Dendritic cell treated with granulocyte-macrophage colony-stimulating factor and Interleukin-4, amounts not matched to agents 40 ng/mL and 50 ng/mL, for 4 days (primary cell): Measurements from ENCODE around the gene OR10J5.
"Not testable (repeated sequence)": the region's sequence is repeated elsewhere in the genome, so short reads cannot be mapped to it uniquely, and the experiment has no call there.

Experiments used
- H3K27ac Mint-ChIP-seq: one replicate; pipeline ENCODE4 v1.8.0; 2022; ENCODE audit warnings: mild to moderate bottlenecking, mixed read lengths
- H3K27me3 Mint-ChIP-seq: one replicate; pipeline ENCODE4 v1.8.0; 2022; ENCODE audit warnings: mild to moderate bottlenecking, mixed read lengths
- H3K36me3 Mint-ChIP-seq: one replicate; pipeline ENCODE4 v1.8.0; 2022; ENCODE audit warnings: low read depth, mixed read lengths
- H3K4me1 Mint-ChIP-seq: one replicate; pipeline ENCODE4 v1.8.0; 2022; ENCODE audit warnings: low read depth, mixed read lengths
- H3K4me3 Mint-ChIP-seq: one replicate; pipeline ENCODE4 v1.8.0; 2022; ENCODE audit warnings: mild to moderate bottlenecking, moderate library complexity, mixed read lengths
- H3K9me3 Mint-ChIP-seq: one replicate; pipeline ENCODE4 v1.8.0; 2022; ENCODE audit warnings: mixed read lengths
- intact Hi-C: fragments of 100-400 bp; cut with micrococcal nuclease; formaldehyde crosslinking; loops from one replicate; pipeline ENCODE4 v1.15.0; 2022

The OR10J5 gene, protein sequence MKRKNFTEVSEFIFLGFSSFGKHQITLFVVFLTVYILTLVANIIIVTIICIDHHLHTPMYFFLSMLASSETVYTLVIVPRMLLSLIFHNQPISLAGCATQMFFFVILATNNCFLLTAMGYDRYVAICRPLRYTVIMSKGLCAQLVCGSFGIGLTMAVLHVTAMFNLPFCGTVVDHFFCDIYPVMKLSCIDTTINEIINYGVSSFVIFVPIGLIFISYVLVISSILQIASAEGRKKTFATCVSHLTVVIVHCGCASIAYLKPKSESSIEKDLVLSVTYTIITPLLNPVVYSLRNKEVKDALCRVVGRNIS

DNA sequence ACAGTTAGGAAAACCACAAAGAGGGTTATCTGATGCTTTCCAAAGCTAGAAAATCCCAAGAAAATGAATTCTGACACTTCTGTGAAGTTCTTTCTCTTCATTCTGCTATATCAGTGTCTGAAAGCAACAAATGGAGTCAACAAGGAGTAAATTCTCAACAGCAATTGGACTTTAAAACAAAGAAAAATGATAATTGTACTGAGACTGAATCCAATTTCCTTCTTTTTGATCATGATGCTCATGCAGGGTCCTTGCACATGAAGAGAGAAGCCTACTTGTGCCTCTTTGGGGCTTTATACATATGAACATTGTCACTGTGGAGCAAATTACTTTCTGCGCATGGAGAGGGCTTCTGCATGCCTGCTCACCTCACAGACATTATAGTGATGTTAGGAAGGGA lies at the start of gene OR10J5:
TSS of gene OR10J5 (minus strand) at position 101 of the 400 bp plus-strand sequence. CDS start at position 101, 0 bp downstream.
- no peaks in the 10 kb centered on the region for H3K36me3 Mint-ChIP-seq
- H3K27me3 Mint-ChIP-seq: no peaks in the 10 kb centered on the region
- no peaks in the 10 kb centered on the region for H3K4me1 Mint-ChIP-seq
- peaks cover 38% of the 10 kb centered on the region for H3K9me3 Mint-ChIP-seq
- no peak within 1 kb of the TSS for H3K27ac Mint-ChIP-seq
- intact Hi-C loops: no loop called here
- no peak within 1 kb of the TSS for H3K4me3 Mint-ChIP-seq

DNA sequence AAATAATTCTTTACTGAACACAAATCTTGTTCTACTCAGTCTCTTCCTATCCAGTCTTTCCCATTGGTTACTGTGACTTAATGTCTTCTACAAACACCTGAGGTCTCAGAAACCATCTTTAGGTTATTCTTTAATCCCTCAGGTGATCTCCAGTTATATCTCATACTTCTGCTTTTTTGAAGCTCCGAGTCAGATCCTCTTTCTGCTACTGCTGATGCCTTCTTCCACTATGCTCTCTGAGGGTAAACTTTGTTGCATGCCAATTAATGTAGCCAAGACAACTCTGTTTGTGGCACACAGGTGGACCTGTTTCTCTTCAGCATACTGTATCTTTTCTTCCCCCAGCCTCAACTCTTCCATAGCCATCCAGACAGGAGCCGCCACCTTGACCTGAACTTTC lies 48.7 kb upstream of the OR10J5 start:
- Mint-ChIP-seq H3K9me3 (no peaks in the 10 kb centered on the region), H3K4me3 (no peak overlapping the region), H3K36me3 (no peaks in the 10 kb centered on the region), H3K27me3 (peaks cover 7% of the 10 kb centered on the region), H3K27ac (no peak overlapping the region), H3K4me1 (peaks cover 8% of the 10 kb centered on the region)
- intact Hi-C loops: no loop called here

DNA sequence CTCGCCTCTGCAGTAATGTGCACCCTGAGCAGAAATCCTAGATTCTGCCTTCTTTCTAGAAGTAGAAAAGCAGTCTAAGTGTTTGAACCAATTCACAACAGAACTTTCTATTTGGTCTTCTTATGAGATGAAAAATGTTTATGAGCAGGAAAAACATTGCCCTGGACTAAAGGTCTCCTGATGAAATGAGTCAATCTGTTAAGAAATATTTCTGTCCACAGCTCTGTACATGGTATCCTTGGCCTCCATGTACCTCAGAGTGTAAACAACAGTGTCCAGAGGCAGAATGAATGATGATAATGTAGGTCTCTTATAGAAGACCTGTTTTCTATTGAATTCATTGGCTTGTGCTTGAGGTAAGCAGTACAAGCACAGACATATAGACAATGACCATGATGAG lies 45.6 kb upstream of the OR10J5 start:
- intact Hi-C loops: no loop called here
- H3K27ac Mint-ChIP-seq: no peak overlapping the region
- no peaks in the 10 kb centered on the region for H3K9me3 Mint-ChIP-seq
- no peaks in the 10 kb centered on the region for H3K36me3 Mint-ChIP-seq
- peaks cover 7% of the 10 kb centered on the region for H3K27me3 Mint-ChIP-seq
- H3K4me3 Mint-ChIP-seq: no peak overlapping the region
- peaks cover 8% of the 10 kb centered on the region for H3K4me1 Mint-ChIP-seq

DNA sequence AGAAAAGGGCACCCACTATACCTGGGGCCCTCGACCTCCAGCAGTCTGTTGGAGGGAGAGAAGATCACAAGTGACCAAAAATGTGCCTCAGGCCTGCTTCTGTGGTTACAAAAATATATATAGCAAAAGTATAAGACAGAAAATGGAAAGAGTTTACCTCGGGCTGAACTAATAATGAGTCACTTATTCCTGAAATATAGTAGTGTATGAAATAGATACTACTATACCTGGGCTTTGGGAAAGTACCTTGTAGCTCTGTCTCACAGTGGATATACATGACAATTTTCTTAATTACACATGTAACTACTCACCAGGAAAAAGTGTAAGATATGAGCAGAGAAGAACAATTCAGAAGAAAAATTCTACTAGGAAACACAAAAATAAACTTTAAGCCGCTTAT lies 44.5 kb upstream of the OR10J5 start:
- Mint-ChIP-seq H3K36me3 (no peaks in the 10 kb centered on the region), H3K27me3 (peaks cover 7% of the 10 kb centered on the region), H3K4me1 (peaks cover 8% of the 10 kb centered on the region), H3K27ac (no peak overlapping the region), H3K9me3 (peaks cover 2% of the 10 kb centered on the region), H3K4me3 (no peak overlapping the region)
- intact Hi-C loops: no loop called here

DNA sequence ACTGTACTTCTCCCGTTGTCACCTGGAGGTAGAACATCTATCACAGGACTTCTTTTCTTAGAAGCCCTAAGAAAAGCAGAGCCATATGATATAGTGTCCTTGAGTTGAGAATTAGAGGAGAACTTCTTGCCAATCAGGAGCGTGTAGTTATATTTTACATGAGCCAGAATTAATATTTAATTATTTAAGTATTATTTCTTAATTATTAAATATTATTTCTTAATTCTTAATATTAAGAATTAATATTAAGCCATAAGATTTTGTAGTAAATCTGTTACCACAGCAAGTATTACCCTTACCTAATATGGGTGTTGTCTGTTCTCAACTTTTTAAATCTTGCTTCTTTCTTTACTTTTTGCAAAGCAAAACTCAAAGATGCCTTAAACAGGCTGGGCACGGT lies 41.6 kb upstream of the OR10J5 start:
- Mint-ChIP-seq H3K27me3 (peaks cover 1% of the 10 kb centered on the region), H3K4me1 (no peaks in the 10 kb centered on the region), H3K27ac (no peak overlapping the region), H3K36me3 (no peaks in the 10 kb centered on the region), H3K4me3 (no peak overlapping the region), H3K9me3 (peaks cover 20% of the 10 kb centered on the region)
- intact Hi-C loops: no loop called here

DNA sequence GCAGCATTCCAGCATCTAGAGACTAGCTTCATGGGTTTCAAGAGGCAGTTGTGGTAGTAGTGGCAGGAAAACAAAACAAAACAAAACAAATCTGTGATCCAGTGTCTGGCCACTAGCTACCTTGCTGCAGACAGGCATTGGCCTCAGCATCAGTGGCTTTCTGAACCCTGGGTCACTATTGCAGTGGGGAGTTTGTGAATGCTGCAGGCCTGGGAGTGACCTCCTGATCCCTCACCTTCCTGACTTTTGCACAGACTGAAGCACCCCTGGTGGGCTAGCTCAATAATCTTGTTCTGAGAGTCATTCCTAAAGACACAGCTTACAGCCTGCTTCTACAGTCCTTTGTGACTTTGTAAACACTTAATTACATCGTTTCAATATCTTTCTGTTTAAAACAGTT lies 26.9 kb upstream of the OR10J5 start:
- H3K4me1 Mint-ChIP-seq: peaks cover 1% of the 10 kb centered on the region
- no peaks in the 10 kb centered on the region for H3K27me3 Mint-ChIP-seq
- H3K4me3 Mint-ChIP-seq: no peak overlapping the region
- H3K9me3 Mint-ChIP-seq: peaks cover 22% of the 10 kb centered on the region
- H3K27ac Mint-ChIP-seq: no peak overlapping the region
- H3K36me3 Mint-ChIP-seq: no peaks in the 10 kb centered on the region
- intact Hi-C loops: no loop called here

DNA sequence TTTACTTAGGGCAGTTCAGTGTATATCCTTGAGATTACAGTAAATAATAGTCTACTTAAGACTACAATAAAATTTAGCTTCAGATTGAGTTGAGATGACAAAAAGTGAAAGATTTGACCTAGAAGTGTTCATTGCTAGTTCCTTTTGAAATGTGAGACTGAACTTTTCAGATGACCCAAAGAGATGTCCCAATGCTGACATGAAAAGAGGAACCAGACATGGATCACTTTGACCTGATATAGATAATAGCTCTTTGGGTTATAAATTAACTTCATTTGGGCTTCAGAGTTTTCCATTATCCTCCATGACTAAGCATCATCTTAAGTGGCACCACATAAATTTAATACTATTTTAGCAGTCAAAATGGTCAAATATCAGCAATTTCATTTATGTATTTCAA lies 25.7 kb upstream of the OR10J5 start:
- Mint-ChIP-seq H3K27me3 (no peaks in the 10 kb centered on the region), H3K4me3 (no peak overlapping the region), H3K27ac (no peak overlapping the region), H3K36me3 (no peaks in the 10 kb centered on the region), H3K9me3 (peaks cover 22% of the 10 kb centered on the region), H3K4me1 (no peaks in the 10 kb centered on the region)
- intact Hi-C loops: no loop called here

GRCh38 chr1:159560599-159560998 lies 24.8 kb upstream of the OR10J5 start:
- peaks cover 17% of the 10 kb centered on the region for H3K9me3 Mint-ChIP-seq
- no peaks in the 10 kb centered on the region for H3K36me3 Mint-ChIP-seq
- H3K27me3 Mint-ChIP-seq: no peaks in the 10 kb centered on the region
- no peak overlapping the region for H3K4me3 Mint-ChIP-seq
- H3K27ac Mint-ChIP-seq: no peak overlapping the region
- no peaks in the 10 kb centered on the region for H3K4me1 Mint-ChIP-seq
- intact Hi-C loops: no loop called here

DNA sequence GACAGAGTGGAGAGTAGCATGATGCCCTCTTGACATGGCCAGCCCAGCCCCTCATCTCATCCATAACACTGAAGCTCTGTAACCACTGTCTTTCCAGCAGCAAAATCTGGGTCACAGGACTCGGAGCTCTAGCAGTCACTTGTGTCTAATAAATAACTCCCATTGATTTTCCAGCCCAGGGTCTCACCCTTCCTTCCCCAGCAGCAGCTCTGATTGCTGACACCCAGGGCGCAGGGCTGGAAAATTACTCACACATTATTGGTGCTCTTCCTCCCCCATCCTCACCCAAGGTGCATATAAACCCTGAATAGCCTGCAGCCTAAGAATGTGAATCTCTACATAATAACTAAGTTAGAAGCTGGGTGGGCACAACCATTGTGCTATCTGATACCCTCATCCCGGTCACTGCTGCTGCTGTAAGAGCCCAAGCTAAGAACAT lies 21.1 kb upstream of the OR10J5 start:
- intact Hi-C loops: no loop called here
- Mint-ChIP-seq H3K36me3 (no peaks in the 10 kb centered on the region), H3K27me3 (no peaks in the 10 kb centered on the region), H3K4me1 (peaks cover 11% of the 10 kb centered on the region), H3K27ac (no peak overlapping the region), H3K4me3 (no peak overlapping the region), H3K9me3 (peaks cover 11% of the 10 kb centered on the region)

DNA sequence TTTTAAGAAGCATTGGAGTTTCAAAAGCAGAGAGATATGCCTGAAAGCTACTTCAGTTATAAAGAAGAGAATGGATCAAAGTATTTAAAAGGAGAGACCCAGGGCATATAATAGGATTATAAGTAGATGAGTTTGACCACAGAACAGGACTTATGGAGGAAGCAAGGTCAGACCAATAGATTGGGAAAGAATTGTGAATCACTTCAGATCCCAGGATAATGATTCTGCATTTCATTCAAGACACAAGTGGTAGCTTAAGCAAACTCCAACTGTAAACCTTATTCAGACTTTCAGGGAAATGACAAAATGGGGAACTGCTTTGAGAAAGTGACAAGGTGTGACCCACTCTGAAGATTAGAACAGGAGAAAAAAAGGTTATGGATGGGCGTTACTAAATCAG lies 18.9 kb upstream of the OR10J5 start:
- H3K4me1 Mint-ChIP-seq: peaks cover 11% of the 10 kb centered on the region
- no peaks in the 10 kb centered on the region for H3K36me3 Mint-ChIP-seq
- H3K27me3 Mint-ChIP-seq: no peaks in the 10 kb centered on the region
- intact Hi-C loops: no loop called here
- H3K27ac Mint-ChIP-seq: no peak overlapping the region
- peaks cover 10% of the 10 kb centered on the region for H3K9me3 Mint-ChIP-seq
- no peak overlapping the region for H3K4me3 Mint-ChIP-seq

DNA sequence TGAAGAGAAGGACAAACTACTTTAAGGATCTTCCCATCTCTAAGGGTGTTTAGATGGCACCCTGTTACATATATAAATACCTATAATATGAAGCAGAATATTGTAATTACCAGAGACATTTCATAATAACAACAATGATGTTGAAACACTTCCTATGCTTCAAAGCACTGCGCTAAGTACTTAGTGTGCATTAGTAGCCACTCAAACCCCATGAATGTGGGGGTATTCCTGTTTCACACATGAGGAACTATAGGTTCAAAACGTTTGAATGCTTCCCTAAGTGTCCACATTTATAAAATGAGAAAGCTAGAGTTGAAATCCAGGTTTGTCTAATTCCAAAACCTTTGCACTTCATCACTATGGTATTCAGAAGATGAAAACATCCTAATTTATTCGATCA lies 18.5 kb upstream of the OR10J5 start:
- intact Hi-C loops: no loop called here
- no peak overlapping the region for H3K4me3 Mint-ChIP-seq
- H3K4me1 Mint-ChIP-seq: peaks cover 11% of the 10 kb centered on the region
- peaks cover 6% of the 10 kb centered on the region for H3K9me3 Mint-ChIP-seq
- H3K36me3 Mint-ChIP-seq: no peaks in the 10 kb centered on the region
- no peak overlapping the region for H3K27ac Mint-ChIP-seq
- H3K27me3 Mint-ChIP-seq: no peaks in the 10 kb centered on the region

DNA sequence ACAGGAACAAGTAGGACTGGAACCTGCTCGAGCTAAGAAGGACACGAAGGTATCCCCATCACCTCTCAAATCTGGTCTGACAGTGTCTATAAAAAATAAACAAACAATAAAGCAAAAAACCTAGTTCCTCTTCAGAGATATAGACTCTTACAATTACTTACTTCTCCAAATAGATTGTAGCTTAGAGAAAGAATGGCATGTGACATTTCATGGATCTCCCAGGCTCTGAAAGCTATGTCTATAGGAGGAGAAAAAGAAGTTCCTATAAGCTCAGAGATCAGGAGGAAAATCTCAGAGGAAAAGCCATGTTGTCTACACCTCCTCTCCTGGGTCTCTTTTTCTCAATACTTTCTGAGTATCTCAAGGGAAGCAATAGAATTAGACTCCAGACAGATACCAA lies 12.3 kb upstream of the OR10J5 start:
- H3K4me3 Mint-ChIP-seq: no peak overlapping the region
- H3K27ac Mint-ChIP-seq: no peak overlapping the region
- intact Hi-C loops: no loop called here
- H3K4me1 Mint-ChIP-seq: peaks cover 4% of the 10 kb centered on the region
- no peaks in the 10 kb centered on the region for H3K36me3 Mint-ChIP-seq
- no peaks in the 10 kb centered on the region for H3K27me3 Mint-ChIP-seq
- H3K9me3 Mint-ChIP-seq: no peaks in the 10 kb centered on the region

DNA sequence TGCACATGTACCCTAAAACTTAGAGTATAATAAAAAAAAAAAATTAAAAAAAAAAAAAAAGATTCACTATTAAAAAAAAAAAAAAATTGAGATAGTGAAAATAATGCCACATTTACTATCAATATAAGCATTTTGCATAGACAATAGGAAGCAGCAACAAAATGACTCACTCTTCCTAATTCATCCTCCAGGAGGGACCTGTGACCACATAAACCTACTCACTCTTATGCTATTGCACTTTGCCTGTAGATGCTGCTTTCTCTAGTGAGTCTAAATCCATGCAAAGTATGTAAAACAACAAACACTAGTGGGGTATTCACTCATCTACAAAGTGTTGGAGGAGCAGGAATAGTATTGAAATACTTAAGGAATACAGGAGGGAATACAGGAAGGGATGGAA lies 2.9 kb downstream of the OR10J5 start:
- H3K27me3 Mint-ChIP-seq: no peaks in the 10 kb centered on the region
- intact Hi-C loops: no loop called here
- no peak overlapping the region for H3K27ac Mint-ChIP-seq
- no peaks in the 10 kb centered on the region for H3K36me3 Mint-ChIP-seq
- H3K4me3 Mint-ChIP-seq: no peak overlapping the region
- no peaks in the 10 kb centered on the region for H3K4me1 Mint-ChIP-seq
- peaks cover 15% of the 10 kb centered on the region for H3K9me3 Mint-ChIP-seq

- H3K36me3 Mint-ChIP-seq, H3K4me1 Mint-ChIP-seq, intact Hi-C loops: not testable (repeated sequence)
Observed at GRCh38 chr1:159524792-159525191, 11.0 kb downstream of the OR10J5 start.

GRCh38 chr1:159510229-159510541 lies 25.6 kb downstream of the OR10J5 start:
- peaks cover 12% of the 10 kb centered on the region for H3K36me3 Mint-ChIP-seq

More at GRCh38 chr1:159524792-159525191, 11.0 kb downstream of the OR10J5 start:
- not testable (repeated sequence) for H3K27ac Mint-ChIP-seq, H3K27me3 Mint-ChIP-seq, H3K4me3 Mint-ChIP-seq
- H3K9me3 Mint-ChIP-seq: peaks cover 26% of the 10 kb centered on the region

More at GRCh38 chr1:159510229-159510541, 25.6 kb downstream of the OR10J5 start:
- Mint-ChIP-seq H3K4me3 (no peak overlapping the region), H3K4me1 (peaks cover 29% of the 10 kb centered on the region), H3K9me3 (peaks cover 21% of the 10 kb centered on the region), H3K27ac (no peak overlapping the region), H3K27me3 (no peaks in the 10 kb centered on the region)
- intact Hi-C loops: no loop called here
